ENCODE results near the gene SPP1.
A peak's percentile ranks its signal among the peaks of the same experiment; 100 is the strongest.

SPP1 gene

DNA sequence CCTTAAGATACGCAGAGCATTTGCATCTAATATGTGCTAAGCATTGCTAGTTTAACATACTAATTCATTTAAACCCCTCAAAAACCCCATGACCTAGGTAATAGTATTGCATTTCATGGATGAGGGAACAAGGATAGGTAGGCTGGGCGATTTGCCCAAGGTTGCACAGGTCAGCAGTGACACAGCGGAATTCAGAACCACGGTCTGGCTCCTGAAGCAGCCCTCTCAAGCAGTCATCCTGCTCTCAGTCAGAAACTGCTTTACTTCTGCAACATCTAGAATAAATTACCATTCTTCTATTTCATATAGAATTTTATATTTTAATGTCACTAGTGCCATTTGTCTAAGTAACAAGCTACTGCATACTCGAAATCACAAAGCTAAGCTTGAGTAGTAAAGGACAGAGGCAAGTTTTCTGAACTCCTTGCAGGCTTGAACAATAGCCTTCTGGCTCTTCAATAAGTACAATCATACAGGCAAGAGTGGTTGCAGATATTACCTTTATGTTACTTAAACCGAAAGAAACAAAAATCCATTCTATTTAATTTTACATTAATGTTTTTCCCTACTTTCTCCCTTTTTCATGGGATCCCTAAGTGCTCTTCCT, 555 bp upstream of the SPP1 start:
- no peak overlapping the region for H3K4me3 ChIP-seq (replicated peaks in 1 of 2; ENCODE audit: low read depth in 2 of 2, low read length in 2 of 2)
- DNase-seq (ENCODE audit: low read depth in 2 of 2) = no peak
- TF ChIP-seq CTCF (IDR thresholded peaks at IDR 0.05; ENCODE audit: low read depth, low read length) = no peak

GRCh38 chr4:87977521-87978278, 2.2 kb downstream of the SPP1 start:
- DNase-seq (ENCODE audit: low read depth in 2 of 2) = no peak
- no peak for TF ChIP-seq CTCF (IDR thresholded peaks at IDR 0.05; ENCODE audit: low read depth, low read length)
- H3K4me3 ChIP-seq (replicated peaks in 1 of 2; ENCODE audit: low read depth in 2 of 2, low read length in 2 of 2) = no peak overlapping the region

DNA sequence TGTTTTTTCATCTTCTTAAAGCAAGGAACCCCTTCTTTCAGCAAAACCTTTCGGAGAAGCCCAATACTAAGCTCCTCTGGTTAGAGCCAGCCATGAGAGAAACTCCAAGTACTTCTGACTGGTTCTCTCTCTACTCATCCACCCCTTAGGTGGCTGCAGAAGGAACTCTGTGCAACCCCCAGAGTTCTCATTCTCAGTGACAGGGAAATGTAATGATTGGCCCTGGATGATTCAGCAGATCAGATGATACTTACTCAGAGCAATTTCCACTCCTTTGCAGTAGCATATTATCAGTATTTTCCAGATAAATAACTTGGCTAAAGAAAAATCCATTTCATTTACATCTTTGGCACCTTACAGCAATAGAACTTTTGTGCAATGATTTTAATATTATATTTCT, 3.2 kb downstream of the SPP1 start:
- no peak overlapping the region for H3K4me3 ChIP-seq (replicated peaks in 1 of 2; ENCODE audit: low read depth in 2 of 2, low read length in 2 of 2)
- peak in 1 of 2 donors; percentile 43 for DNase-seq (ENCODE audit: low read depth in 2 of 2)
- TF ChIP-seq CTCF (IDR thresholded peaks at IDR 0.05; ENCODE audit: low read depth, low read length) = no peak

DNA sequence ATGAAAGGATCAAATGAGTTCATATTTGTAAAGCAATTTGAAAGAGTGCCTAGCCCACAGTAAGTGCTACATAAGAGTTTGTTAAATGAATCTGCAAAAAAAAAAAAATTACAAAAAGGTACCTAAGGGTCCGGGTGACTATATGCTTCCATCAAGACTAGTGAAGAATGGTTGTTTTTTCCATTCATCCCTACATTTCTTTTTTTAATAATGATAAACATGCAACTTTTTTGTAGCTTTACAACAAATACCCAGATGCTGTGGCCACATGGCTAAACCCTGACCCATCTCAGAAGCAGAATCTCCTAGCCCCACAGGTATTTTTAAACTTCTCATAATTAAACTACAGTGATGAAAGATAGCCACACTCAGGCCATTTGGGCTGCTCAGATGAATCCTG, 4.3 kb downstream of the SPP1 start:
- no peak for TF ChIP-seq CTCF (IDR thresholded peaks at IDR 0.05; ENCODE audit: low read depth, low read length)
- no peak for DNase-seq (ENCODE audit: low read depth in 2 of 2)
- H3K4me3 ChIP-seq (replicated peaks in 1 of 2; ENCODE audit: low read depth in 2 of 2, low read length in 2 of 2) = no peak overlapping the region

GRCh38 chr4:87981486-87981885, 6.0 kb downstream of the SPP1 start:
- no peak for DNase-seq (ENCODE audit: low read depth in 2 of 2)
- TF ChIP-seq CTCF (IDR thresholded peaks at IDR 0.05; ENCODE audit: low read depth, low read length) = no peak
- no peak overlapping the region for H3K4me3 ChIP-seq (replicated peaks in 1 of 2; ENCODE audit: low read depth in 2 of 2, low read length in 2 of 2)

DNA sequence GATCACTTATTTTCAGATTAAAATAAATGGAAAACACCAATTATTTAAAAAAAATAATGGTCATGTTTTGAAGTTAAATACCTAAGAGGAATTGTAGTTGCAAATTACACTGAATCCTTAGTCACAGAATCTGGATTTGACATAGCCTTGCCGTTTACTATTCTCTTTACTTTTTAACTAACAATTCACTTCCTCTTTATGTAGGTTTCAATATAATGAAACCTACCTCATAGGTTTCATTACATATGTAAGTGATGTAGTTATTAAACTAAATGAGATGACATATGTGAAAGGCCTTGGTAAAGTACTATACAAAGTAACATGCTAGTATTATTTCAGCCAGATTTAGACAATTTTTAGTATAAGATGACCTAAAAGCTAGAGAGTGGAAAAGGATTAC, 6.5 kb downstream of the SPP1 start:
- DNase-seq (ENCODE audit: low read depth in 2 of 2) = no peak
- no peak for TF ChIP-seq CTCF (IDR thresholded peaks at IDR 0.05; ENCODE audit: low read depth, low read length)
- no peak overlapping the region for H3K4me3 ChIP-seq (replicated peaks in 1 of 2; ENCODE audit: low read depth in 2 of 2, low read length in 2 of 2)

Data from cardiac fibroblast (primary cell).